Neural progenitor cell (in vitro differentiated cells): Measurements from ENCODE around the gene ST7. TPM values are rescaled to one million over a fixed set of nuclear protein-coding genes. Genes with fewer than 3 reads are reported as not detected.
"Not testable (repeated sequence)": the region's sequence is repeated elsewhere in the genome, so short reads cannot be mapped to it uniquely, and the experiment has no call there.

ENCODE experiments used
- DNase-seq: peaks from one replicate; pipeline ENCODE4 v3.0.0-alpha.2; 2016; ENCODE audit warnings: low spot score
- H2AFZ ChIP-seq: fragments of 200-600 bp; sonication (generic); replicated peaks from 2 replicates; pipeline ENCODE4 v1.6.1; 2016; ENCODE audit warnings: antibody characterized with exemption
- H3F3A ChIP-seq: fragments of 200-600 bp; sonication (generic); 2 replicates; pipeline ENCODE4 v1.6.1; 2016; ENCODE audit warnings: antibody characterized with exemption, low read depth
- H3K27ac ChIP-seq: fragments of 200-600 bp; sonication (generic); 2 replicates; pipeline ENCODE4 v1.5.1; 2016; ENCODE audit warnings: mild to moderate bottlenecking
- H3K27me3 ChIP-seq: fragments of 200-600 bp; sonication (generic); 2 replicates; pipeline ENCODE4 v1.6.1; 2016; ENCODE audit warnings: mild to moderate bottlenecking, moderate library complexity
- H3K36me3 ChIP-seq: fragments of 200-600 bp; sonication (generic); 2 replicates; pipeline ENCODE4 v1.5.1; 2016
- H3K4me1 ChIP-seq: fragments of 200-600 bp; sonication (generic); 2 replicates; pipeline ENCODE4 v1.6.1; 2016; ENCODE audit warnings: mixed run types
- H3K4me2 ChIP-seq: fragments of 200-600 bp; sonication (generic); 2 replicates; pipeline ENCODE4 v1.6.1; 2016
- H3K4me3 ChIP-seq: fragments of 200-600 bp; sonication (generic); 2 replicates; pipeline ENCODE4 v1.5.1; 2016
- H3K79me2 ChIP-seq: fragments of 200-600 bp; sonication (generic); 2 replicates; pipeline ENCODE4 v1.6.1; 2016; ENCODE audit warnings: low read depth
- H3K9ac ChIP-seq: fragments of 200-600 bp; sonication (generic); 2 replicates; pipeline ENCODE4 v1.6.1; 2016
- H3K9me3 ChIP-seq: fragments of 200-600 bp; sonication (generic); 2 replicates; pipeline ENCODE4 v1.5.1; 2016; ENCODE audit warnings: low read depth
- H4K20me1 ChIP-seq: fragments of 200-600 bp; sonication (generic); 2 replicates; pipeline ENCODE4 v1.6.1; 2016; ENCODE audit warnings: low read depth
- H3K27ac Mint-ChIP-seq: 3 replicates; pipeline ENCODE4 v1.8.0; 2021; ENCODE audit warnings: mixed read lengths
- H3K27me3 Mint-ChIP-seq: 2 replicates; pipeline ENCODE4 v1.8.0; 2022; ENCODE audit warnings: low read depth, mild to moderate bottlenecking, inconsistent platforms, moderate library complexity, mixed read lengths; ENCODE audit not compliant: insufficient read depth
- H3K36me3 Mint-ChIP-seq: 3 replicates; pipeline ENCODE4 v1.8.0; 2021; ENCODE audit warnings: mixed read lengths
- H3K4me1 Mint-ChIP-seq: 3 replicates; pipeline ENCODE4 v1.8.0; 2021; ENCODE audit warnings: mixed read lengths
- H3K4me3 Mint-ChIP-seq: 3 replicates; pipeline ENCODE4 v1.8.0; 2021; ENCODE audit warnings: mild to moderate bottlenecking, moderate library complexity, mixed read lengths
- H3K9me3 Mint-ChIP-seq: 3 replicates; pipeline ENCODE4 v1.8.0; 2020; ENCODE audit warnings: mixed read lengths
- CTCF ChIP-seq: fragments of 200-600 bp; sonication (generic); IDR thresholded peaks from 2 replicates; pipeline ENCODE4 v1.5.1; 2017; ENCODE audit warnings: antibody characterized with exemption, mild to moderate bottlenecking
- EZH2 ChIP-seq: fragments of 200-600 bp; sonication (generic); IDR thresholded peaks from 2 replicates; pipeline ENCODE4 v1.6.1; 2017; ENCODE audit warnings: antibody characterized with exemption, mild to moderate bottlenecking, moderate library complexity
- EZH2phosphoT487 ChIP-seq: fragments of 200-600 bp; sonication (generic); IDR thresholded peaks from 2 replicates; pipeline ENCODE4 v1.6.1; 2017; ENCODE audit warnings: antibody characterized with exemption
- total RNA-seq: library from RNA; depleted of rRNA; stranded (reverse); fragments of >200 nt; gene quantifications from 2 replicates; pipeline ENCODE4 v1.2.3, GENCODE V29; 2015; ENCODE audit warnings: low replicate concordance

Gene ST7
- total RNA-seq, 1 donor from 2014 or later = 5.8 TPM

GRCh38 chr7:117117172-117117571 lies 163.9 kb downstream of the ST7 start:
- no peaks in the 10 kb centered on the region for H3K27me3 ChIP-seq
- H3K4me1 Mint-ChIP-seq = peaks cover 12% of the 10 kb centered on the region

DNA sequence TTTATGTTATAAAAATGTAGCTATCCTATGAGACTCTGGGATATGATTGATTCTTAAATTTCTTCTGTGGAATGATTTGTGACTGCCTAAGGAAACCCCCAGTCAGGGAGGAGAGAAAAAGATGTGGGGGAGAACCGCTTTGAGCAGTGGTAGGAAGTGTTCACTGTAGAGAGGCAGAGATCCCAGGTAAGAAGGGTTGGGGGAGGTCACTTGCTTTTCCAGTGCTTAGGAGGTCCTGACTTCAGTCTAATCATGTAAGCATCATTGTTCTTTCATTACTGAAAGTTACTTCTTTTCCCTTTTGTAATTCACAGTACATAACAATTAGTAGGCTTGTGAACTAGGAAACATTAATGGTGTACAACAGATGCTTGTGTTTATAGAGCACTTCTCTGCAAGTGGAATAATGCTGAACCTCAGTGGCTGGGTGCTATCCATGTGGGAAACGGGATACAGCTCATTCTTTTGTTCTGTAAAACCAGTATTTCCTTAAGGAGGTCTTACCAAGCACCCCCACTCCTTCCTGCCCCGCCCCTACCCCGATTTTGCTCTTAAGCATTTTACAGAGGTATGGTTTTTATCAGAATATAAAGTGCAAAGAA lies 165.4 kb downstream of the ST7 start:
- Histone ChIP-seq H2AFZ (peak overlapping the region; percentile 90), H3K9me3 (no peaks in the 10 kb centered on the region), H3K4me2 (peak overlapping the region; percentile 63), H3K4me1 (peaks cover 12% of the 10 kb centered on the region), H3K4me3 (peak overlapping the region; percentile 6), H3K27ac (no peak overlapping the region), H3K9ac (no peak overlapping the region), H3K79me2 (no peaks in the 10 kb centered on the region), H3F3A (no peaks in the 10 kb centered on the region), H4K20me1 (no peaks in the 10 kb centered on the region), H3K36me3 (no peaks in the 10 kb centered on the region), H3K27me3 (no peaks in the 10 kb centered on the region)
- Mint-ChIP-seq H3K27me3 (peaks cover 2% of the 10 kb centered on the region), H3K27ac (peak overlapping the region; percentile 16), H3K4me1 (peaks cover 10% of the 10 kb centered on the region), H3K36me3 (peaks cover 5% of the 10 kb centered on the region), H3K9me3 (no peaks in the 10 kb centered on the region), H3K4me3 (no peak overlapping the region)
- DNase-seq = no peak
- TF ChIP-seq EZH2phosphoT487 = no peak
- no peak for TF ChIP-seq EZH2
- no peak for TF ChIP-seq CTCF

More at GRCh38 chr7:117117172-117117571, 163.9 kb downstream of the ST7 start:
- TF ChIP-seq EZH2 (no peak), CTCF (no peak), EZH2phosphoT487 (no peak)
- H3K36me3 ChIP-seq = no peaks in the 10 kb centered on the region
- H3K9me3 ChIP-seq = no peaks in the 10 kb centered on the region
- no peak overlapping the region for H3K4me3 ChIP-seq
- no peak for DNase-seq
- no peak overlapping the region for H3K27ac ChIP-seq
- no peak overlapping the region for H2AFZ ChIP-seq
- no peaks in the 10 kb centered on the region for H3F3A ChIP-seq
- no peaks in the 10 kb centered on the region for H4K20me1 ChIP-seq
- no peak overlapping the region for H3K9ac ChIP-seq
- Mint-ChIP-seq H3K9me3 (no peaks in the 10 kb centered on the region), H3K27ac (no peak overlapping the region), H3K36me3 (peaks cover 5% of the 10 kb centered on the region), H3K27me3 (peaks cover 2% of the 10 kb centered on the region), H3K4me3 (no peak overlapping the region)
- H3K79me2 ChIP-seq = no peaks in the 10 kb centered on the region
- peaks cover 12% of the 10 kb centered on the region for H3K4me1 ChIP-seq
- H3K4me2 ChIP-seq = no peak overlapping the region

- no peaks in the 10 kb centered on the region for H3K9me3 ChIP-seq
- H2AFZ ChIP-seq = no peak overlapping the region
- H3K27me3 ChIP-seq = no peaks in the 10 kb centered on the region
- peaks cover 2% of the 10 kb centered on the region for H3K27me3 Mint-ChIP-seq
- H3K36me3 ChIP-seq = no peaks in the 10 kb centered on the region
- H3K27ac Mint-ChIP-seq = no peak overlapping the region
- H3K4me2 ChIP-seq = peak overlapping the region; percentile 63
- no peak overlapping the region for H3K27ac ChIP-seq
- H3K4me3 ChIP-seq = peak overlapping the region; percentile 6
- H3K9me3 Mint-ChIP-seq = no peaks in the 10 kb centered on the region
- peak; percentile 91 for DNase-seq
- TF ChIP-seq EZH2 (no peak), EZH2phosphoT487 (no peak), CTCF (peak; percentile 98)
- H3K4me3 Mint-ChIP-seq = no peak overlapping the region
- peaks cover 5% of the 10 kb centered on the region for H3K36me3 Mint-ChIP-seq
- no peaks in the 10 kb centered on the region for H4K20me1 ChIP-seq
- no peak overlapping the region for H3K9ac ChIP-seq
- H3K4me1 Mint-ChIP-seq = peaks cover 10% of the 10 kb centered on the region
- H3K79me2 ChIP-seq = no peaks in the 10 kb centered on the region
- H3K4me1 ChIP-seq = peaks cover 12% of the 10 kb centered on the region
- H3F3A ChIP-seq = no peaks in the 10 kb centered on the region
Measured at GRCh38 chr7:117119192-117119924, 166.1 kb downstream of the ST7 start.

DNA sequence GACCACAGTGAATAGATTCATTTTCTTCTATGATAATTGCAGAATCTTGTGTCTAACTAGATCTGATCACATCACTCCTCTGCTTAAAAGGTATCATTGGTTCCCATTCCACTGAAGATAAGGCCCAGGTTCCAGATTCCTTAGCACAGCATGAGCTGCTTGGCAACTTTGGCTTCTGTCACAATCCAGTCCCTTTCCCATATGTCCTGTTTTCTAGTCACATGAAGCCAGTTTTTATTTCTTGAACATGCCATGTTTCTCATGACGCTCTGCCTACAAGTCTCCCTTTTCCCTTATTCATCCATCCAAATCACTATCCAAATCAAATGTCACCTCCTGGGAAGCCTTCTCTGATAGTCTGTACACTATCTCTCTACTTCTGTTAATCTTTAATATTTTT lies 167.0 kb downstream of the ST7 start:
- H3K36me3 Mint-ChIP-seq, H3K27ac Mint-ChIP-seq, H3K27me3 Mint-ChIP-seq: not testable (repeated sequence)

GRCh38 chr7:117122036-117122435 lies 168.7 kb downstream of the ST7 start:
- not testable (repeated sequence) for H3K36me3 Mint-ChIP-seq, H3K36me3 ChIP-seq, H3K27me3 ChIP-seq, H3K27ac Mint-ChIP-seq, H3K27ac ChIP-seq, H3K79me2 ChIP-seq, H3K9me3 ChIP-seq, H3K4me3 Mint-ChIP-seq, H3F3A ChIP-seq, H3K27me3 Mint-ChIP-seq, H4K20me1 ChIP-seq, H3K4me3 ChIP-seq, H3K4me2 ChIP-seq, H2AFZ ChIP-seq, H3K9me3 Mint-ChIP-seq, DNase-seq, H3K9ac ChIP-seq
- peaks cover 22% of the 10 kb centered on the region for H3K4me1 Mint-ChIP-seq
- peaks cover 22% of the 10 kb centered on the region for H3K4me1 ChIP-seq

More for the DNA sequence above, 167.0 kb downstream of the ST7 start:
- H3K27me3 ChIP-seq, H3K9me3 ChIP-seq, H3K4me2 ChIP-seq, H3K9ac ChIP-seq, H3K4me3 Mint-ChIP-seq, H3K9me3 Mint-ChIP-seq, H3K4me3 ChIP-seq, DNase-seq, H4K20me1 ChIP-seq, H2AFZ ChIP-seq, H3K36me3 ChIP-seq, H3F3A ChIP-seq, H3K79me2 ChIP-seq, H3K27ac ChIP-seq: not testable (repeated sequence)
- peaks cover 17% of the 10 kb centered on the region for H3K4me1 Mint-ChIP-seq
- H3K4me1 ChIP-seq = peaks cover 12% of the 10 kb centered on the region
